Astrocyte (in vitro differentiated cells and primary cell): Measurements from ENCODE around the gene OR2S2. TPM values are rescaled to one million over a fixed set of nuclear protein-coding genes. Genes with fewer than 3 reads are reported as not detected.
A peak's percentile ranks its signal among the peaks of the same experiment; 100 is the strongest.

Experiments
- DNase-seq: peaks from one replicate; pipeline ENCODE4 v3.0.0-alpha.2; 2010; ENCODE audit warnings: low read depth
- FAIRE-seq: peaks from 2 replicates; lab custom pipeline; 2011; peaks lifted over from hg19 to GRCh38; lab: Jason Lieb, UNC
- H2AFZ ChIP-seq: 2 replicates; pipeline ENCODE4 v1.6.0; 2012; ENCODE audit warnings: low read depth, low read length, inconsistent platforms
- H3K27ac ChIP-seq: 2 replicates; pipeline ENCODE4 v1.5.1; 2011; ENCODE audit warnings: low read depth, low read length, inconsistent platforms
- H3K27me3 ChIP-seq: 2 replicates; pipeline ENCODE4 v1.6.0; 2011; ENCODE audit warnings: low read length, inconsistent platforms; ENCODE audit not compliant: insufficient read depth
- H3K36me3 ChIP-seq: 2 replicates; pipeline ENCODE4 v1.5.1; 2011; ENCODE audit warnings: low read length, inconsistent platforms; ENCODE audit not compliant: insufficient read depth
- H3K4me1 ChIP-seq: 2 replicates; pipeline ENCODE4 v1.5.1; 2011; ENCODE audit warnings: low read length, inconsistent platforms; ENCODE audit not compliant: insufficient read depth
- H3K4me2 ChIP-seq: 2 replicates; pipeline ENCODE4 v1.6.0; 2012; ENCODE audit warnings: low read length, inconsistent platforms
- H3K4me3 ChIP-seq: 2 replicates; pipeline ENCODE4 v1.5.1; 2011; ENCODE audit warnings: low read depth, mild to moderate bottlenecking, low read length, inconsistent platforms; ENCODE audit not compliant: insufficient read depth
- H3K79me2 ChIP-seq: 2 replicates; pipeline ENCODE4 v1.6.0; 2012; ENCODE audit warnings: mild to moderate bottlenecking, low read length, inconsistent platforms; ENCODE audit not compliant: insufficient read depth
- H3K9ac ChIP-seq: 2 replicates; pipeline ENCODE4 v1.6.0; 2012; ENCODE audit warnings: mild to moderate bottlenecking, low read length, inconsistent platforms
- H3K9me3 ChIP-seq: 2 replicates; pipeline ENCODE4 v1.5.1; 2012; ENCODE audit warnings: low read depth, mild to moderate bottlenecking, low read length, inconsistent platforms; ENCODE audit not compliant: insufficient read depth
- H4K20me1 ChIP-seq: 2 replicates; pipeline ENCODE4 v1.6.0; 2012; ENCODE audit warnings: low read length, inconsistent platforms; ENCODE audit not compliant: insufficient read depth
- H3K27ac Mint-ChIP-seq: one replicate; pipeline ENCODE4 v1.8.0; 2021; ENCODE audit warnings: mild to moderate bottlenecking, mixed read lengths; ENCODE audit not compliant: unreplicated experiment
- H3K27me3 Mint-ChIP-seq: one replicate; pipeline ENCODE4 v1.8.0; 2021; ENCODE audit warnings: low read depth, mixed read lengths; ENCODE audit not compliant: unreplicated experiment
- H3K36me3 Mint-ChIP-seq: one replicate; pipeline ENCODE4 v1.8.0; 2021; ENCODE audit warnings: low read depth, mixed read lengths; ENCODE audit not compliant: unreplicated experiment
- H3K4me1 Mint-ChIP-seq: one replicate; pipeline ENCODE4 v1.8.0; 2021; ENCODE audit warnings: low read depth, mixed read lengths; ENCODE audit not compliant: unreplicated experiment
- H3K4me3 Mint-ChIP-seq: one replicate; pipeline ENCODE4 v1.8.0; 2021; ENCODE audit warnings: mild to moderate bottlenecking, moderate library complexity, mixed read lengths; ENCODE audit not compliant: unreplicated experiment
- H3K9me3 Mint-ChIP-seq: one replicate; pipeline ENCODE4 v1.8.0; 2021; ENCODE audit warnings: mild to moderate bottlenecking, mixed read lengths; ENCODE audit not compliant: unreplicated experiment
- EZH2 ChIP-seq: IDR thresholded peaks from 2 replicates; pipeline ENCODE4 v1.6.1; 2012; ENCODE audit warnings: mild to moderate bottlenecking, low read length, inconsistent platforms; ENCODE audit not compliant: insufficient read depth
- total RNA-seq: library from RNA; stranded (reverse); gene quantifications from 2 replicates; pipeline ENCODE4 v1.2.1, GENCODE V29; 2021
- TF ChIP-seq, protein P1 (sequence below): IDR thresholded peaks from 2 replicates; pipeline ENCODE4 v1.5.1; 2011; ENCODE audit warnings: low read depth, mild to moderate bottlenecking, inconsistent platforms, low read length, moderate library complexity; ENCODE audit not compliant: insufficient read depth

OR2S2 gene
- total RNA-seq, 1 donor from 2014 or later: not detected

DNA sequence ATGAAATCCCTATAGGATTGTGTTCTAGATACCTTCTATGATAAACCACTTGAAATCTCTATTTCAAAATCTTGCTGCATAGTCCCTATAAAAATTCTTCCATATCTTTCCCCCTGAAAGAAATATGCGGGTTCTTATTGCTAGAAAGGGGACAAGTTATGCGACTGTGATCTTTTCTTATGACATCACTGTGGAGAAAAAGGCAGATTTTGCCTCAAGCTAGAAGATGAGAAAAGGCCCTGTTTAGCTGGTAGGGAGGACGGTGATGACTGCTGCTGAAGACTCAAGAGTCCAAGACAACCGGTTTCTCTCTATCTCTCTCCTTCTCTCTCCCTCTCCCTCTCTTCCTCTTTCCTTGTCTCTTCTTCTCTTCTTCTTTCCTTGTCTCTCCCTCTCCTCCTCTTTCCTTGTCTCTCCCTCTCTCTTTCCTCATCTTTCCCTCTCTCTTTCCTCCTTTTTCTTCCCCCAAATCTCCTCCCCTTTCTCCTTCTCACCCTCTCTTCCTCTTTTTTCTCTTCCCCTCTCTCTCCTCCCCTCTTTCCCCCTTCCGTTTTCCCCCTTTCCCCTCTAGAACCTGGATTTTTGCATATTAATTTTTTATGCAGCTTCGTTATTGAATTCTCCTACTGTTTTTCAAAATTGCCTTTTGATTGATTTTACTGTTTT lies 5.3 kb downstream of the OR2S2 start:
- Histone ChIP-seq H4K20me1 (no peaks in the 10 kb centered on the region), H3K36me3 (no peaks in the 10 kb centered on the region), H3K4me2 (no peak overlapping the region), H3K79me2 (no peaks in the 10 kb centered on the region), H3K4me1 (no peaks in the 10 kb centered on the region), H2AFZ (peak overlapping the region; percentile 55), H3K4me3 (no peak overlapping the region), H3K27me3 (no peaks in the 10 kb centered on the region), H3K9me3 (no peaks in the 10 kb centered on the region), H3K27ac (no peak overlapping the region), H3K9ac (no peak overlapping the region)
- Mint-ChIP-seq H3K27me3 (peaks cover 8% of the 10 kb centered on the region), H3K9me3 (no peaks in the 10 kb centered on the region), H3K36me3 (no peaks in the 10 kb centered on the region), H3K4me1 (peaks cover 16% of the 10 kb centered on the region), H3K4me3 (no peak overlapping the region), H3K27ac (no peak overlapping the region)
- TF ChIP-seq EZH2: no peak
- TF ChIP-seq, protein P1, sequence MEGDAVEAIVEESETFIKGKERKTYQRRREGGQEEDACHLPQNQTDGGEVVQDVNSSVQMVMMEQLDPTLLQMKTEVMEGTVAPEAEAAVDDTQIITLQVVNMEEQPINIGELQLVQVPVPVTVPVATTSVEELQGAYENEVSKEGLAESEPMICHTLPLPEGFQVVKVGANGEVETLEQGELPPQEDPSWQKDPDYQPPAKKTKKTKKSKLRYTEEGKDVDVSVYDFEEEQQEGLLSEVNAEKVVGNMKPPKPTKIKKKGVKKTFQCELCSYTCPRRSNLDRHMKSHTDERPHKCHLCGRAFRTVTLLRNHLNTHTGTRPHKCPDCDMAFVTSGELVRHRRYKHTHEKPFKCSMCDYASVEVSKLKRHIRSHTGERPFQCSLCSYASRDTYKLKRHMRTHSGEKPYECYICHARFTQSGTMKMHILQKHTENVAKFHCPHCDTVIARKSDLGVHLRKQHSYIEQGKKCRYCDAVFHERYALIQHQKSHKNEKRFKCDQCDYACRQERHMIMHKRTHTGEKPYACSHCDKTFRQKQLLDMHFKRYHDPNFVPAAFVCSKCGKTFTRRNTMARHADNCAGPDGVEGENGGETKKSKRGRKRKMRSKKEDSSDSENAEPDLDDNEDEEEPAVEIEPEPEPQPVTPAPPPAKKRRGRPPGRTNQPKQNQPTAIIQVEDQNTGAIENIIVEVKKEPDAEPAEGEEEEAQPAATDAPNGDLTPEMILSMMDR: no peak
- no peak for DNase-seq
- no peak for FAIRE-seq

DNA sequence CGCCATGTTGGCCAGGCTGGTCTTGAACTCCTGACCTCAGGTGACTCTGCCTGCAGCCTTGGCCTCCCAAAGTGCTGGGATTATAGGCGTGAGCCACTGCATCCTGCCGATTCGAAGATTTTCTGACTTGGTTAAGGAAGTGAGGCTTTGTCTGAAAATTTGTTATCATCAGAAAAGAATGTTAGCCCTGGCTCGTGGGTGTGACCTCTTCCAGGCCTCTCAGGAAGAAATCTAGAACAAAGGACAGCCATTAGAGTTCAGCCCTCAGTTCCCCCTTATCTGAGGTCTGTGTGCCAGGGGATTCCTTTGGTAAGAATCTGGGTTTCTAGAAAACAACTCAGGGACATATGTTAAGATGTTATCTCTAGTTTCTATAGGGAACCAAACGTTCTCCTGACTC lies 6.2 kb downstream of the OR2S2 start:
- no peak for TF ChIP-seq EZH2
- TF ChIP-seq, protein P1: no peak
- Histone ChIP-seq H3K79me2 (no peaks in the 10 kb centered on the region), H3K4me2 (peak overlapping the region; percentile 37), H2AFZ (peak overlapping the region; percentile 13), H3K9me3 (no peaks in the 10 kb centered on the region), H3K9ac (no peak overlapping the region), H3K4me1 (no peaks in the 10 kb centered on the region), H3K4me3 (no peak overlapping the region), H3K36me3 (no peaks in the 10 kb centered on the region), H3K27ac (peak overlapping the region; percentile 21), H4K20me1 (no peaks in the 10 kb centered on the region), H3K27me3 (no peaks in the 10 kb centered on the region)
- H3K4me3 Mint-ChIP-seq: no peak overlapping the region
- no peaks in the 10 kb centered on the region for H3K36me3 Mint-ChIP-seq
- FAIRE-seq (no peak), DNase-seq (peak; percentile 69)
- peaks cover 16% of the 10 kb centered on the region for H3K4me1 Mint-ChIP-seq
- no peaks in the 10 kb centered on the region for H3K27me3 Mint-ChIP-seq
- peak overlapping the region; percentile 89 for H3K27ac Mint-ChIP-seq
- no peaks in the 10 kb centered on the region for H3K9me3 Mint-ChIP-seq

DNA sequence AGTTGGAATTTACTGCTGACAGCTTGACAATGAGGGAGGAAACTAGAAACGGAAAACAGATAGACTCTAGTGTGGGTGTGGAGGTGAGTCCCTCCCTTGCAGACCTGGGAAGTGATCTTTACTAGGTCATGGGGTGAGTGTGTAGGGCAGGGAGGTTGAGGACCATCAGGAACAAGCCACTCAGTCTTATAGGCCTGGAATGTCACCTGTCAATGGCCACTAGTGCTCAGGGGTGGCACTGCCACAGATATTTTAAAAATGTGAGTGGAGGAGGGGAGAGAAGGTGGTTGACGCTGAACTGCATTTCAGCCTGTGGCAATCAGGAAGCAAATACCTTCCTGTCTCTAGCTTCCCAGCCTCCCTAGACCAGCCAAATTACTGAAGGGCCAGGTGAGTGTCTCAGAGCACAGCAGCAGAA lies 9.0 kb downstream of the OR2S2 start:
- Histone ChIP-seq H3K4me3 (no peak overlapping the region), H3K27ac (no peak overlapping the region), H3K36me3 (no peaks in the 10 kb centered on the region), H3K27me3 (no peaks in the 10 kb centered on the region), H3K4me1 (no peaks in the 10 kb centered on the region), H3K9ac (no peak overlapping the region), H4K20me1 (no peaks in the 10 kb centered on the region), H3K79me2 (no peaks in the 10 kb centered on the region), H3K9me3 (no peaks in the 10 kb centered on the region), H3K4me2 (no peak overlapping the region), H2AFZ (peak overlapping the region; percentile 28)
- H3K4me3 Mint-ChIP-seq: no peak overlapping the region
- H3K27ac Mint-ChIP-seq: peak overlapping the region; percentile 78
- no peak for FAIRE-seq
- peaks cover 16% of the 10 kb centered on the region for H3K4me1 Mint-ChIP-seq
- H3K36me3 Mint-ChIP-seq: no peaks in the 10 kb centered on the region
- no peak for DNase-seq
- TF ChIP-seq, protein P1: no peak
- no peak for TF ChIP-seq EZH2
- peaks cover under 1% of the 10 kb centered on the region for H3K9me3 Mint-ChIP-seq
- H3K27me3 Mint-ChIP-seq: peaks cover 5% of the 10 kb centered on the region
